H9 (cell line): ENCODE data around the gene IL1RAPL2. TPM values are rescaled to one million over a fixed set of nuclear protein-coding genes. Genes with fewer than 3 reads are reported as not detected.
A peak's percentile ranks its signal among the peaks of the same experiment; 100 is the strongest.

ENCODE experiments used
- DNase-seq: peaks from one replicate; pipeline ENCODE4 v3.0.0-alpha.2; 2017
- H2AFZ ChIP-seq: one replicate; pipeline ENCODE4 v1.6.1; 2013; ENCODE audit warnings: mild to moderate bottlenecking, low read length, control low read depth, moderate library complexity
- H2AK5ac ChIP-seq: 2 replicates; pipeline ENCODE4 v1.6.1; 2013; ENCODE audit warnings: low read length, control low read depth, mixed read lengths; ENCODE audit not compliant: insufficient read length
- H2BK120ac ChIP-seq: one replicate; pipeline ENCODE4 v1.6.1; 2013; ENCODE audit warnings: low read depth, mild to moderate bottlenecking, low read length, control low read depth, inconsistent platforms; ENCODE audit not compliant: poor library complexity, severe bottlenecking
- H2BK12ac ChIP-seq: 2 replicates; pipeline ENCODE4 v1.6.1; 2013; ENCODE audit warnings: low read length, control low read depth, mixed read lengths, low read depth; ENCODE audit not compliant: insufficient read length
- H2BK15ac ChIP-seq: 2 replicates; pipeline ENCODE4 v1.6.1; 2013; ENCODE audit warnings: low read depth, low read length, control low read depth
- H2BK20ac ChIP-seq: one replicate; pipeline ENCODE4 v1.6.1; 2013; ENCODE audit warnings: low read depth, mild to moderate bottlenecking, low read length, control low read depth, inconsistent platforms; ENCODE audit not compliant: poor library complexity, severe bottlenecking
- H2BK5ac ChIP-seq: 2 replicates; pipeline ENCODE4 v1.6.1; 2013; ENCODE audit warnings: low read length, control low read depth, mixed read lengths; ENCODE audit not compliant: insufficient read length
- H3K14ac ChIP-seq: 2 replicates; pipeline ENCODE4 v1.6.1; 2013; ENCODE audit warnings: low read length, control low read depth; ENCODE audit not compliant: insufficient read depth
- H3K18ac ChIP-seq: 2 replicates; pipeline ENCODE4 v1.6.1; 2013; ENCODE audit warnings: low read depth, mild to moderate bottlenecking, mixed read lengths, low read length, control low read depth; ENCODE audit not compliant: insufficient read length
- H3K23ac ChIP-seq: 2 replicates; pipeline ENCODE4 v1.6.1; 2013; ENCODE audit warnings: low read length, control low read depth, mixed read lengths, low read depth; ENCODE audit not compliant: insufficient read length
- H3K23me2 ChIP-seq: 2 replicates; pipeline ENCODE4 v1.6.1; 2013; ENCODE audit warnings: low read depth, mild to moderate bottlenecking, mixed read lengths, low read length, control low read depth; ENCODE audit not compliant: insufficient read length, poor library complexity, severe bottlenecking
- H3K27ac ChIP-seq: 2 replicates; pipeline ENCODE4 v1.5.1; 2013; ENCODE audit warnings: low read length, control low read depth, mixed read lengths, low read depth; ENCODE audit not compliant: insufficient read length
- H3K27me3 ChIP-seq: 2 replicates; pipeline ENCODE4 v1.6.1; 2013; ENCODE audit warnings: low read length, control low read depth, inconsistent platforms; ENCODE audit not compliant: insufficient read depth
- H3K4ac ChIP-seq: 2 replicates; pipeline ENCODE4 v1.6.1; 2013; ENCODE audit warnings: low read depth, mild to moderate bottlenecking, control low read depth, inconsistent platforms, low read length, moderate library complexity
- H3K4me1 ChIP-seq: 2 replicates; pipeline ENCODE4 v1.6.1; 2013; ENCODE audit warnings: low read length, control low read depth, inconsistent platforms; ENCODE audit not compliant: insufficient read depth
- H3K4me2 ChIP-seq: 2 replicates; pipeline ENCODE4 v1.6.1; 2013; ENCODE audit warnings: low read length, control low read depth, mixed read lengths; ENCODE audit not compliant: insufficient read length, insufficient read depth
- H3K56ac ChIP-seq: 2 replicates; pipeline ENCODE4 v1.6.1; 2013; ENCODE audit warnings: low read depth, mild to moderate bottlenecking, mixed read lengths, low read length, control low read depth; ENCODE audit not compliant: insufficient read length
- H3K79me1 ChIP-seq: 2 replicates; pipeline ENCODE4 v1.6.1; 2013; ENCODE audit warnings: low read depth, mild to moderate bottlenecking, moderate library complexity, low read length, control low read depth, inconsistent platforms; ENCODE audit not compliant: insufficient read depth, poor library complexity, severe bottlenecking
- H3K79me2 ChIP-seq: 2 replicates; pipeline ENCODE4 v1.6.1; 2013; ENCODE audit warnings: low read length, control low read depth, inconsistent platforms; ENCODE audit not compliant: insufficient read depth
- H3K9ac ChIP-seq: 2 replicates; pipeline ENCODE4 v1.6.1; 2013; ENCODE audit warnings: low read length, control low read depth, mixed read lengths; ENCODE audit not compliant: insufficient read length; ENCODE audit errors: extremely low read depth
- H3K9me3 ChIP-seq: one replicate; pipeline ENCODE4 v1.6.1; 2013; ENCODE audit warnings: low read depth, low read length, inconsistent platforms; ENCODE audit not compliant: control insufficient read depth
- H3T11ph ChIP-seq: one replicate; pipeline ENCODE4 v1.6.1; 2013; ENCODE audit warnings: mild to moderate bottlenecking, low read length, control low read depth, inconsistent platforms
- H4K20me1 ChIP-seq: one replicate; pipeline ENCODE4 v1.6.1; 2013; ENCODE audit not compliant: control insufficient read depth, insufficient read length, insufficient read depth
- H4K5ac ChIP-seq: 2 replicates; pipeline ENCODE4 v1.6.1; 2013; ENCODE audit warnings: low read depth, mild to moderate bottlenecking, mixed read lengths, low read length, control low read depth; ENCODE audit not compliant: insufficient read length
- H4K8ac ChIP-seq: replicated peaks from 2 replicates; pipeline ENCODE4 v1.6.1; 2013; ENCODE audit warnings: low read length, control low read depth, mixed read lengths, low read depth; ENCODE audit not compliant: insufficient read length
- H4K91ac ChIP-seq: 2 replicates; pipeline ENCODE4 v1.6.1; 2013; ENCODE audit warnings: low read depth, mild to moderate bottlenecking, moderate library complexity, mixed read lengths, low read length, control low read depth; ENCODE audit not compliant: insufficient read length
- H3K27ac Mint-ChIP-seq, 3 experiments: 2 replicates in 2 of 3; 3 replicates in 1 of 3; pipeline ENCODE4 v1.8.0; 2020 to 2021; ENCODE audit warnings: mixed read lengths in 3 of 3, mild to moderate bottlenecking in 1 of 3, moderate library complexity in 1 of 3
- H3K27me3 Mint-ChIP-seq: 2 replicates; pipeline ENCODE4 v1.8.0; 2021; ENCODE audit warnings: low read depth, mild to moderate bottlenecking, moderate library complexity, mixed read lengths
- H3K36me3 Mint-ChIP-seq, 3 experiments: 2 replicates in 2 of 3; 3 replicates in 1 of 3; pipeline ENCODE4 v1.8.0; 2020 to 2021; ENCODE audit warnings: low read depth in 3 of 3, mixed read lengths in 3 of 3; ENCODE audit not compliant: insufficient read depth in 1 of 3
- H3K4me1 Mint-ChIP-seq, 2 experiments: 2 replicates each; pipeline ENCODE4 v1.8.0; 2020; ENCODE audit warnings: mixed read lengths in 2 of 2
- H3K4me3 Mint-ChIP-seq, 2 experiments: 2 replicates in 1 of 2; 3 replicates in 1 of 2; pipeline ENCODE4 v1.8.0; 2020 to 2021; ENCODE audit warnings: mild to moderate bottlenecking in 2 of 2, mixed read lengths in 2 of 2, moderate library complexity in 1 of 2
- H3K9me3 Mint-ChIP-seq, 2 experiments: 2 replicates in 1 of 2; 3 replicates in 1 of 2; pipeline ENCODE4 v1.8.0; 2020; ENCODE audit warnings: mild to moderate bottlenecking in 2 of 2, mixed read lengths in 2 of 2, moderate library complexity in 1 of 2
- CTCF ChIP-seq: fragments of 200-600 bp; sonication (generic); conservative IDR thresholded peaks from 3 replicates; pipeline ENCODE4 v1.8.0; 2021; ENCODE audit warnings: antibody characterized with exemption, mild to moderate bottlenecking
- WGBS: extraction: QIAGEN DNeasy Blood & Tissue Kit; methylation state at CpG from one replicate; pipeline ENCODE4 v1.1.7; 2013; ENCODE audit warnings: missing lambda C conversion rate, low lambda C conversion rate, mixed read lengths; ENCODE audit not compliant: insufficient read length; ENCODE audit errors: extremely low coverage; 5-methylcytosine and 5-hydroxymethylcytosine counted together
- total RNA-seq: library from RNA; stranded (reverse); gene quantifications from 2 replicates; pipeline ENCODE4 v1.2.1, GENCODE V29; 2021

IL1RAPL2 gene
- total RNA-seq, 1 experiment from 2014 or later, result not detected

DNA sequence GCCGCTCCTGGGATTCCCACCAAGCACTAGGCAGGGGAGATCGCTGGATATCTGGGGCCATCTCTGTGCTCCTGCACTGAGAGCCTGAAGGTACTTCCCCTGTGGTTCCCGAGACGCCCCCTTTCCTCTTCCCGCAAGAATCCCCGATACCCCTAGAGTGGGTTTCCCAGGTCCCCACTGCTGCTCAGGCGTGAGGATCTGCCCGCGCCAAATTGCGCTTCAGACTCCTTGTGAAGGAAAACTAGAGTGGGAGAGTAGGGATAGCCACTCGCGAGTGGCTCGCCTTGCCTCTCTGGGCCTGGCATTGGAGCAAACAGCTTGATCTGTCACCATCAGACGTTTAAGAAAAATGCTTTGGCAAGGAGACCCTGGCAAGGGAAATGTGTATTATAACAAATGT, 1.5 kb downstream of the IL1RAPL2 start:
- H2AK5ac ChIP-seq, result no peak overlapping the region
- H3K9me3 ChIP-seq, result no peaks in the 10 kb centered on the region
- H3K9ac ChIP-seq, result no peak overlapping the region
- no peaks in the 10 kb centered on the region for H3K4me1 ChIP-seq
- Mint-ChIP-seq H3K27ac (no peak overlapping the region), H3K4me1 (peaks cover 0 to 7% of the 10 kb centered on the region in 2 experiments; a peak in 2 of 4 replicates), H3K27me3 (peaks cover 72% of the 10 kb centered on the region), H3K9me3 (peaks cover 0 to 65% of the 10 kb centered on the region in 2 experiments; a peak in 4 of 5 replicates), H3K36me3 (no peaks in the 10 kb centered on the region; a peak in 1 of 7 replicates), H3K4me3 (peak overlapping the region; percentile 68 to 91)
- no CpG with 5 or more reads among the region's 14 CpGs for WGBS
- no peak overlapping the region for H3K14ac ChIP-seq
- TF ChIP-seq CTCF, result no peak
- no peaks in the 10 kb centered on the region for H3K79me1 ChIP-seq
- peaks cover 16% of the 10 kb centered on the region for H3K23me2 ChIP-seq
- H2BK12ac ChIP-seq, result no peak overlapping the region
- H3K4me2 ChIP-seq, result peak overlapping the region; percentile 99
- H3K27me3 ChIP-seq, result peaks cover 33% of the 10 kb centered on the region
- H3K79me2 ChIP-seq, result no peaks in the 10 kb centered on the region
- no peak overlapping the region for H2BK20ac ChIP-seq
- H4K20me1 ChIP-seq, result no peaks in the 10 kb centered on the region
- H4K5ac ChIP-seq, result no peak overlapping the region
- DNase-seq, result no peak
- H3K4ac ChIP-seq, result no peak overlapping the region
- H3K23ac ChIP-seq, result no peak overlapping the region
- no peak overlapping the region for H2BK15ac ChIP-seq
- H3K27ac ChIP-seq, result no peak overlapping the region
- H4K8ac ChIP-seq, result no peak overlapping the region
- H3K18ac ChIP-seq, result no peak overlapping the region
- H3T11ph ChIP-seq, result no peak overlapping the region
- no peak overlapping the region for H2AFZ ChIP-seq
- no peak overlapping the region for H2BK5ac ChIP-seq
- no peak overlapping the region for H4K91ac ChIP-seq
- H2BK120ac ChIP-seq, result no peak overlapping the region
- H3K56ac ChIP-seq, result no peak overlapping the region
